WERI-Rb-1 (cell line): Measurements from ENCODE around the gene NASP.

Source experiments
- DNase-seq: peaks from one replicate; pipeline ENCODE4 v3.0.0-alpha.2; 2020
- H3K27ac ChIP-seq: fragments of 250-450 bp; sonication (Bioruptor Pico); 2 replicates; pipeline ENCODE4 v1.5.1; 2020; ENCODE audit warnings: mild to moderate bottlenecking, moderate library complexity
- H3K27me3 ChIP-seq: fragments of 250-450 bp; sonication (Bioruptor Pico); 2 replicates; pipeline ENCODE4 v1.5.1; 2021; ENCODE audit warnings: mild to moderate bottlenecking, low read depth, moderate library complexity; ENCODE audit not compliant: insufficient read depth, severe bottlenecking
- H3K36me3 ChIP-seq: fragments of 250-450 bp; sonication (Bioruptor Pico); 2 replicates; pipeline ENCODE4 v1.5.1; 2020; ENCODE audit warnings: mild to moderate bottlenecking, moderate library complexity
- H3K4me3 ChIP-seq: 2 replicates; pipeline ENCODE4 v1.5.1; 2011; ENCODE audit warnings: low read depth, mild to moderate bottlenecking, control low read depth, low read length
- H3K9me3 ChIP-seq: fragments of 250-450 bp; sonication (Bioruptor Pico); 2 replicates; pipeline ENCODE4 v1.5.1; 2021; ENCODE audit warnings: mild to moderate bottlenecking, moderate library complexity; ENCODE audit not compliant: severe bottlenecking
- TF ChIP-seq, protein P1 (sequence below): IDR thresholded peaks from 2 replicates; pipeline ENCODE4 v1.5.1; 2011; ENCODE audit warnings: low read depth, mild to moderate bottlenecking, control low read depth, inconsistent platforms, low read length

NASP gene

DNA sequence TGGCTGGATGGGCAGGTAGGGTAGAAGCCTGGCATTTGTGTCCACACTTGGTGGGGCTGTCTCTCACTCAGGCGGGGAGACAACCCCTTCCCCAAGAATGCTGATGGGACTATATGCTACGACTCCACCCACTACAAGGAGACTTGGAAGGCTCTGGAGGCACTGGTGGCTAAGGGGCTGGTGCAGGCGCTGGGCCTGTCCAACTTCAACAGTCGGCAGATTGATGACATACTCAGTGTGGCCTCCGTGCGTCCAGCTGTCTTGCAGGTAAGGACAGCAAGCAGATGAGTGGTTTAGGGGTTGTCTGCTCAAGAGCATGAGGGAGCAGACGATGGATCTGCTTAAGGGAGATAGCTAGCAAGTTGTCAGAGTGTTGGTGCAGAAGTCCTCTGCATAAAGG lies 15.9 kb upstream of the NASP start:
- Histone ChIP-seq H3K27ac (no peak overlapping the region), H3K36me3 (peaks cover 80% of the 10 kb centered on the region), H3K4me3 (no peak overlapping the region), H3K27me3 (no peaks in the 10 kb centered on the region), H3K9me3 (no peaks in the 10 kb centered on the region)
- DNase-seq: no peak
- TF ChIP-seq, protein P1, sequence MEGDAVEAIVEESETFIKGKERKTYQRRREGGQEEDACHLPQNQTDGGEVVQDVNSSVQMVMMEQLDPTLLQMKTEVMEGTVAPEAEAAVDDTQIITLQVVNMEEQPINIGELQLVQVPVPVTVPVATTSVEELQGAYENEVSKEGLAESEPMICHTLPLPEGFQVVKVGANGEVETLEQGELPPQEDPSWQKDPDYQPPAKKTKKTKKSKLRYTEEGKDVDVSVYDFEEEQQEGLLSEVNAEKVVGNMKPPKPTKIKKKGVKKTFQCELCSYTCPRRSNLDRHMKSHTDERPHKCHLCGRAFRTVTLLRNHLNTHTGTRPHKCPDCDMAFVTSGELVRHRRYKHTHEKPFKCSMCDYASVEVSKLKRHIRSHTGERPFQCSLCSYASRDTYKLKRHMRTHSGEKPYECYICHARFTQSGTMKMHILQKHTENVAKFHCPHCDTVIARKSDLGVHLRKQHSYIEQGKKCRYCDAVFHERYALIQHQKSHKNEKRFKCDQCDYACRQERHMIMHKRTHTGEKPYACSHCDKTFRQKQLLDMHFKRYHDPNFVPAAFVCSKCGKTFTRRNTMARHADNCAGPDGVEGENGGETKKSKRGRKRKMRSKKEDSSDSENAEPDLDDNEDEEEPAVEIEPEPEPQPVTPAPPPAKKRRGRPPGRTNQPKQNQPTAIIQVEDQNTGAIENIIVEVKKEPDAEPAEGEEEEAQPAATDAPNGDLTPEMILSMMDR: no peak

DNA sequence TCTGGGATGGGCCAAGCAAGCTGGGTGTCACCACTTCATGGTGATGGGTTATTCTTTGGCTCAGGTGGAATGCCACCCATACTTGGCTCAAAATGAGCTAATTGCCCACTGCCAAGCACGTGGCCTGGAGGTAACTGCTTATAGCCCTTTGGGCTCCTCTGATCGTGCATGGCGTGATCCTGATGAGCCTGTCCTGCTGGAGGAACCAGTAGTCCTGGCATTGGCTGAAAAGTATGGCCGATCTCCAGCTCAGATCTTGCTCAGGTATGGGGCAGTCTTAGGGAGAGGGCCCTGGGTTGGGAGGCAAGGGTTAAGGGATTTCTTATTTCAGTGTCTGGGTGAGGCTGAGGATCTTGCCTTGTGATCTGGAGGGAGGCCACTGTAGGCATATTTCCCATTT lies 15.4 kb upstream of the NASP start:
- Histone ChIP-seq H3K36me3 (peaks cover 75% of the 10 kb centered on the region), H3K9me3 (no peaks in the 10 kb centered on the region), H3K4me3 (no peak overlapping the region), H3K27me3 (no peaks in the 10 kb centered on the region), H3K27ac (no peak overlapping the region)
- no peak for DNase-seq
- TF ChIP-seq, protein P1: no peak

DNA sequence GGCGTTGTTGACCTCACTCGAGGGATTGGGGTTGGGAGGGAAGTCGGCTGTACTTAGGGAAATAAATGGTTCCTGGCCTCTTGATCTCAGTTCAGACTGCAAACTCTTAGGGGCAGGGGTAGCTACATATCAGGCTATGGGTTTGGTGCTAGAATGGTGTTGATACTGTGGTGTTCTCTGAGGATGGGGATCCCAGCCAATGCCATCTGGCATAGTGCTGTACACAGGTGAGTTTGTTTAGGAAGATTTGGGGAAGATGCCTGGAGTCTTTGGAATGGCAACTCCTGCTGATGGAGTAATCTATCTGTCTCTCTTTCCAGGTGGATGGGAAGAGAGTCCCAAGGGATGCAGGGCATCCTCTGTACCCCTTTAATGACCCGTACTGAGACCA lies 14.3 kb upstream of the NASP start:
- no peak for DNase-seq
- H3K27ac ChIP-seq: no peak overlapping the region
- no peaks in the 10 kb centered on the region for H3K27me3 ChIP-seq
- H3K4me3 ChIP-seq: no peak overlapping the region
- TF ChIP-seq, protein P1: no peak
- H3K9me3 ChIP-seq: no peaks in the 10 kb centered on the region
- peaks cover 65% of the 10 kb centered on the region for H3K36me3 ChIP-seq

DNA sequence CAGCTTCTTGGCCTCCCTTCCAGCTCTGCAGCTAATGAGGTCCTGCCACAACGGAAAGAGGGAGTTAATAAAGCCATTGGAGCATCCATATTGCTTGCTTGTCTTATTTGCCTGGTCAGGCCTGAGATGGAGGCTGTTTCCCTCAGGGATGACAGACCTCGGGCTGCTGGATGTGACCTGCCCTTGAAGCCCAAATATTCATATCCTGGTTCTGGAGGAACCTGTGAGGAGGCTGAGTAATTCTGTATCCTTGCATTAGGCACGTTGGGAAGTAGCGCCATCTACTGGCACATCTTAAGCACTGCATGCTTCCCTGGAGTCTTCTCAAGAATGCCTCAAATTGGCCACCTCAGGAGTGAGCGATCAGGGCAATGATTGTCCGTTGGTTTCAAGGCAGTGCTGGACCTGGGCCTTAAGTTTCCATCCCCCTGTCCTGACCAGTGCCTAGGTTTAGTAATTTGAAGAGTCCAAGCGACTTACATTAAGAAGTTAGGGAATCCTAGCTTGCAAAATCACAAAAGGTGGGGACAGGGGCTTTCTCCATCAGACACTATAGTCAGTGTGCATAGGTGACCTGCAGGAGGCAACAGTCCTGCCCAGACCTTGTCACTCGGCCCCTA lies 13.8 kb upstream of the NASP start:
- peak; percentile 74 for DNase-seq
- TF ChIP-seq, protein P1: peak; percentile 90
- Histone ChIP-seq H3K36me3 (peaks cover 65% of the 10 kb centered on the region), H3K27ac (peak overlapping the region; percentile 50), H3K9me3 (no peaks in the 10 kb centered on the region), H3K4me3 (no peak overlapping the region), H3K27me3 (no peaks in the 10 kb centered on the region)

DNA sequence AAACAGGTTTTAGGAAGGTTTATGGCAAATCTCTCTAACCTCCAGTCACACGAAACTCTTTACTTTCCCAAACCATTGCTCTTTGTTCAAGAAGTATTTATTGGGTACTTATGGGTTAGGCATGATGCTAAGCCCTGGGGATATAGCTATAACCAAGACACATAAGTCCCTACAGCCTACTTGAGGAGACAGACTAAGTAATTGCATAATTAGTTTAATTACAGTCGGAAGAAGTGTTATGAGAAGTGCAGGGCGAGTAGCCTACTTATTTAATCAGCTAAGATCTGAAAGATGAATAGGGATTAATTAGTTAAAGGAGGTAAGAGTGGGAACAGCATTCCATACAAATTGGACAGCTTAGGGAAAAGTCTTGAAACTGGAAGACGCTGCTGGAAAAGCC lies 13.2 kb upstream of the NASP start:
- DNase-seq: no peak
- Histone ChIP-seq H3K36me3 (peaks cover 59% of the 10 kb centered on the region), H3K4me3 (no peak overlapping the region), H3K27ac (peak overlapping the region; percentile 50), H3K9me3 (no peaks in the 10 kb centered on the region), H3K27me3 (no peaks in the 10 kb centered on the region)
- TF ChIP-seq, protein P1: no peak

DNA sequence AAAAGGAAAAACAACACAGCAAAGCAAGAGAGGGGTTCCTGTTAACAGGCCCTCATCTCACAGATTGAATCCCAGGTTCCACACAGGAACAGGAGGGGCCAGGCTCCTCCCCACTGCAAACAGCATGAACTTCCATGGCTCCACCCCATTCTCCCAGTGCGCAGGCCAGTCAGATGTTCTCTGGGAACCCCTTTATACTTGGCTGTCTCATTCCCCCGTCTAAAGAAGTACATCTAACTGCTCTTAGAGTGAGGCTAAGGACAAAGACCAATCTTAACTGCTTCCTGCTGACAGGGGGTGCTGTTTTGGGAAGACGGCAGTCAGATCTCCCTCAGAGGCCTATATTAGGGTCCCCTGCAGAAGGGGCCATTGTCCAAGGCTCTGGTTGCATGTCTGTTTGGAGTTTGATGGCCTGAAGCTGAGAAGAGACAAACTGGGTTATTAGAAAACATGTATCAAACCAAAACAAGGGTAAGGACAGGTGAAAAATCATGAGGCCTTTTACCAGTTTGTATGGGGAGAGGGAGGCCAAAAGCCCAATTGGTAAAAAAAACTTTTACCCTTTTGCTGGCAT lies 10.5 kb upstream of the NASP start:
- TF ChIP-seq, protein P1: peak; percentile 8; the same call in 1 of the 2 replicates
- Histone ChIP-seq H3K27me3 (no peaks in the 10 kb centered on the region), H3K4me3 (no peak overlapping the region), H3K36me3 (peaks cover 35% of the 10 kb centered on the region), H3K9me3 (no peaks in the 10 kb centered on the region), H3K27ac (no peak overlapping the region)
- DNase-seq: no peak
